Activated CD4-positive, CD25-positive, alpha-beta regulatory T cell treated with anti-CD3 and anti-CD28 coated beads, Interleukin-2, amount 50 U/mL, for 72 hours (primary cell): ENCODE data around the gene PLEKHA8.

Source experiments
- DNase-seq: peaks from one replicate; pipeline ENCODE4 v3.0.0; 2021

Gene PLEKHA8

GRCh38 chr7:30028216-30028748 lies at the start of gene PLEKHA8:
PLEKHA8 (plus strand) TSS chr7:30028412; CDS start chr7:30028763, 351 bp downstream.
- peak; percentile 90 for DNase-seq

GRCh38 chr7:29980151-29980550 lies 48.1 kb upstream of the PLEKHA8 start:
- no peak for DNase-seq

- no peak for DNase-seq
Observed at GRCh38 chr7:29987083-29987482, 41.1 kb upstream of the PLEKHA8 start.

- no peak for DNase-seq
Observed at GRCh38 chr7:29987811-29988317, 40.3 kb upstream of the PLEKHA8 start.

- no peak for DNase-seq
Observed at GRCh38 chr7:29988424-29989256, 39.6 kb upstream of the PLEKHA8 start.

GRCh38 chr7:29989257-29989995 lies 38.8 kb upstream of the PLEKHA8 start, which contains the start of gene SCRN1:
SCRN1 (minus strand) TSS chr7:29989801; CDS start chr7:29969067, 20,734 bp downstream.
- DNase-seq, result peak; percentile 40

GRCh38 chr7:29990931-29991330 lies 37.3 kb upstream of the PLEKHA8 start:
- DNase-seq, result no peak

- no peak for DNase-seq
Observed at GRCh38 chr7:29991937-29992336, 36.3 kb upstream of the PLEKHA8 start.

GRCh38 chr7:29993140-29993539 lies 35.1 kb upstream of the PLEKHA8 start:
- DNase-seq, result no peak

- DNase-seq, result no peak
Observed at GRCh38 chr7:29995652-29996051, 32.6 kb upstream of the PLEKHA8 start.

GRCh38 chr7:29996321-29996720 lies 31.9 kb upstream of the PLEKHA8 start:
- DNase-seq, result no peak

- DNase-seq, result no peak
Observed at GRCh38 chr7:29998489-29998888, 29.7 kb upstream of the PLEKHA8 start.

- no peak for DNase-seq
Observed at GRCh38 chr7:30001998-30002397, 26.2 kb upstream of the PLEKHA8 start.

GRCh38 chr7:30003098-30003497 lies 25.1 kb upstream of the PLEKHA8 start:
- DNase-seq, result no peak

- no peak for DNase-seq
Observed at GRCh38 chr7:30005464-30005863, 22.7 kb upstream of the PLEKHA8 start.

- no peak for DNase-seq
Observed at GRCh38 chr7:30010021-30010420, 18.2 kb upstream of the PLEKHA8 start.

GRCh38 chr7:30012757-30013156 lies 15.5 kb upstream of the PLEKHA8 start:
- DNase-seq, result no peak

GRCh38 chr7:30018451-30018850 lies 9.8 kb upstream of the PLEKHA8 start:
- no peak for DNase-seq

- DNase-seq, result no peak
Observed at GRCh38 chr7:30019387-30019786, 8.8 kb upstream of the PLEKHA8 start.

- no peak for DNase-seq
Observed at GRCh38 chr7:30019960-30020359, 8.3 kb upstream of the PLEKHA8 start.

GRCh38 chr7:30020535-30020934 lies 7.7 kb upstream of the PLEKHA8 start:
- no peak for DNase-seq

- DNase-seq, result no peak
Observed at GRCh38 chr7:30022991-30023390, 5.2 kb upstream of the PLEKHA8 start.

- DNase-seq, result no peak
Observed at GRCh38 chr7:30023524-30023923, 4.7 kb upstream of the PLEKHA8 start.
